Endothelial cell of umbilical vein (primary cell): ENCODE measurements around the gene ZNF672.

Experiments used
- EZH2 ChIP-seq: IDR thresholded peaks from 2 replicates; pipeline ENCODE4 v1.6.1; 2012; ENCODE audit warnings: borderline replicate concordance, low read depth, mild to moderate bottlenecking, moderate library complexity, low read length, inconsistent platforms; ENCODE audit not compliant: severe bottlenecking
- FOS ChIP-seq: IDR thresholded peaks from 2 replicates; pipeline ENCODE4 v1.6.1; 2011; ENCODE audit warnings: mild to moderate bottlenecking, low read length, moderate library complexity, borderline replicate concordance; ENCODE audit not compliant: insufficient read depth
- JUN ChIP-seq: IDR thresholded peaks from 2 replicates; pipeline ENCODE4 v1.6.1; 2011; ENCODE audit warnings: borderline replicate concordance, low read depth; ENCODE audit not compliant: insufficient read length, insufficient read depth
- POLR2A ChIP-seq: IDR thresholded peaks from 2 replicates; pipeline ENCODE4 v1.6.1; 2012; ENCODE audit warnings: low read depth, mild to moderate bottlenecking, control low read depth, low read length
- POLR2AphosphoS5 ChIP-seq: IDR thresholded peaks from 2 replicates; pipeline ENCODE4 v1.6.1; 2012; ENCODE audit warnings: low read depth, mild to moderate bottlenecking, control low read depth, low read length, moderate library complexity; ENCODE audit not compliant: insufficient read depth
- TF ChIP-seq, protein P1 (sequence below): IDR thresholded peaks from 2 replicates; pipeline ENCODE4 v1.6.1; 2011; ENCODE audit not compliant: insufficient read depth, insufficient read length
- TF ChIP-seq, protein P2 (sequence below), 2 donors: IDR thresholded peaks; 1 replicate in 1 of 2; 2 replicates in 1 of 2; pipeline ENCODE4 v1.5.1; 2011; ENCODE audit warnings: low read length in 2 of 2, mild to moderate bottlenecking in 2 of 2, moderate library complexity in 2 of 2, control low read depth in 1 of 2, inconsistent platforms in 1 of 2, low read depth in 1 of 2; ENCODE audit not compliant: insufficient read depth in 1 of 2; ENCODE audit errors: extremely low read depth in 1 of 2

DNA sequence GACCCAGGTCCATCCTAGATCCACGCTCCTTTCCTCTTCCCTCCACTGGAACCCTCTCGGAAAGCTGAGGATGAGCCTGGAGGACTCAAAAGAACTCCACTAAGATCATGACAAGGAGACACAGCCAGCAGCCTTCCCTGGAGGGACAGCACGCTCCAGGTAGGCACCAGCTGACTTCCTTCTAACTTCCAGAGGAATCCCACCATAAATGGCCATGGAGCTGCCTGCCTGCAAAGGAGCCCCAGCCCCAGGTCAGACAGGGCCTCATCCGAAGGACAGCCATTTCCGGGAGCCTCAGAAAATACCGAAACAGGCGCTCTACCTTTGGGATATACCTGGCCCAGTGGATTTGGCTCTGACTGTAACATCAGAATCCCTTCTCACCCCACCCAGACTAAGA, 16.4 kb upstream of the ZNF672 start:
- TF ChIP-seq, protein P1, sequence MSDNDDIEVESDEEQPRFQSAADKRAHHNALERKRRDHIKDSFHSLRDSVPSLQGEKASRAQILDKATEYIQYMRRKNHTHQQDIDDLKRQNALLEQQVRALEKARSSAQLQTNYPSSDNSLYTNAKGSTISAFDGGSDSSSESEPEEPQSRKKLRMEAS: no peak
- TF ChIP-seq, protein P2, sequence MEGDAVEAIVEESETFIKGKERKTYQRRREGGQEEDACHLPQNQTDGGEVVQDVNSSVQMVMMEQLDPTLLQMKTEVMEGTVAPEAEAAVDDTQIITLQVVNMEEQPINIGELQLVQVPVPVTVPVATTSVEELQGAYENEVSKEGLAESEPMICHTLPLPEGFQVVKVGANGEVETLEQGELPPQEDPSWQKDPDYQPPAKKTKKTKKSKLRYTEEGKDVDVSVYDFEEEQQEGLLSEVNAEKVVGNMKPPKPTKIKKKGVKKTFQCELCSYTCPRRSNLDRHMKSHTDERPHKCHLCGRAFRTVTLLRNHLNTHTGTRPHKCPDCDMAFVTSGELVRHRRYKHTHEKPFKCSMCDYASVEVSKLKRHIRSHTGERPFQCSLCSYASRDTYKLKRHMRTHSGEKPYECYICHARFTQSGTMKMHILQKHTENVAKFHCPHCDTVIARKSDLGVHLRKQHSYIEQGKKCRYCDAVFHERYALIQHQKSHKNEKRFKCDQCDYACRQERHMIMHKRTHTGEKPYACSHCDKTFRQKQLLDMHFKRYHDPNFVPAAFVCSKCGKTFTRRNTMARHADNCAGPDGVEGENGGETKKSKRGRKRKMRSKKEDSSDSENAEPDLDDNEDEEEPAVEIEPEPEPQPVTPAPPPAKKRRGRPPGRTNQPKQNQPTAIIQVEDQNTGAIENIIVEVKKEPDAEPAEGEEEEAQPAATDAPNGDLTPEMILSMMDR (IDR thresholded peaks at IDR 0.05; ENCODE audit: extremely low read depth in 1 of 2, insufficient read depth in 1 of 2, low read depth in 1 of 2, low read length in 2 of 2): no peak
- no peak for TF ChIP-seq POLR2AphosphoS5
- TF ChIP-seq POLR2A: no peak
- TF ChIP-seq EZH2: no peak
- no peak for TF ChIP-seq FOS
- TF ChIP-seq JUN: no peak
